ENCODE measurements around the gene WDR59.
"Not testable (repeated sequence)": the region's sequence is repeated elsewhere in the genome, so short reads cannot be mapped to it uniquely, and the experiment has no call there.

WDR59 gene

GRCh38 chr16:74846714-74847113 is 138.2 kb downstream of the WDR59 start:
- no peaks in the 10 kb centered on the region for H3K9me3 Mint-ChIP-seq
- no peak overlapping the region for H3K27ac Mint-ChIP-seq
- H3K36me3 Mint-ChIP-seq (ENCODE audit: low read depth): no peaks in the 10 kb centered on the region
- no peak for TF ChIP-seq CTCF (IDR thresholded peaks at IDR 0.05; ENCODE audit: unreplicated experiment in 3 of 3)
- H3K4me3 Mint-ChIP-seq: no peak overlapping the region
- no peaks in the 10 kb centered on the region for H3K4me1 Mint-ChIP-seq
- H3K27me3 Mint-ChIP-seq (ENCODE audit: low read depth): no peaks in the 10 kb centered on the region

- H3K4me1 Mint-ChIP-seq: no peaks in the 10 kb centered on the region
- no peaks in the 10 kb centered on the region for H3K36me3 Mint-ChIP-seq (ENCODE audit: low read depth)
- no peak overlapping the region for H3K27ac Mint-ChIP-seq
- H3K4me3 Mint-ChIP-seq: no peak overlapping the region
- no peak for TF ChIP-seq CTCF (IDR thresholded peaks at IDR 0.05; ENCODE audit: unreplicated experiment in 3 of 3)
- H3K9me3 Mint-ChIP-seq: no peaks in the 10 kb centered on the region
- H3K27me3 Mint-ChIP-seq (ENCODE audit: low read depth): no peaks in the 10 kb centered on the region
These were observed 140.6 kb downstream of the WDR59 start for GRCh38 chr16:74844041-74844980.

GRCh38 chr16:74843381-74844035 is 141.4 kb downstream of the WDR59 start:
- not testable (repeated sequence) for H3K27me3 Mint-ChIP-seq (ENCODE audit: low read depth); H3K9me3 Mint-ChIP-seq; H3K36me3 Mint-ChIP-seq (ENCODE audit: low read depth); H3K27ac Mint-ChIP-seq; H3K4me1 Mint-ChIP-seq; H3K4me3 Mint-ChIP-seq

DNA sequence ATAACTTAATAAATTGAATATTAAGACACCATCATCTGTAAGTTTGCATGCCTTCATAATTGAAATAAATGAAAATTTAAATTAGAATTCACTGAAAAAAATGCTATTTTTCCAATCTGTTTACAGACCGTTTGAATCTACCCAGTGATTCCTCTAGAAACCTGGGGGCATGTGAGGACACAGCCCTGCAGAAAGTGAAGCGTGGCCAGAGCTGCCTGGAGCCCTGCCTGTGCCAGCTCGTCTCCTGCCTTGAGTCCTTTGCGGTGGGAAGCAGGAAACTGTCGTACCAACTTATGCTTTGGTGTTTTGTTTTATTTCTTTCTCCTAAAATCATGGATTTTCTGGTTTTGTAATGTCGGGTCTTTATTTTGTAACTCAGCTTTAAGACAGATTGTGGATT is 142.5 kb downstream of the WDR59 start:
- Mint-ChIP-seq H3K4me1 (no peaks in the 10 kb centered on the region), H3K27ac (no peak overlapping the region), H3K9me3 (no peaks in the 10 kb centered on the region), H3K36me3 (ENCODE audit: low read depth) (no peaks in the 10 kb centered on the region), H3K4me3 (no peak overlapping the region), H3K27me3 (ENCODE audit: low read depth) (no peaks in the 10 kb centered on the region)
- TF ChIP-seq CTCF (IDR thresholded peaks at IDR 0.05; ENCODE audit: unreplicated experiment in 3 of 3): no peak

GRCh38 chr16:74841904-74842303 is 143.0 kb downstream of the WDR59 start:
- no peaks in the 10 kb centered on the region for H3K27me3 Mint-ChIP-seq (ENCODE audit: low read depth)
- TF ChIP-seq CTCF (IDR thresholded peaks at IDR 0.05; ENCODE audit: unreplicated experiment in 3 of 3): no peak
- H3K27ac Mint-ChIP-seq: no peak overlapping the region
- no peak overlapping the region for H3K4me3 Mint-ChIP-seq
- no peaks in the 10 kb centered on the region for H3K9me3 Mint-ChIP-seq
- no peaks in the 10 kb centered on the region for H3K36me3 Mint-ChIP-seq (ENCODE audit: low read depth)
- no peaks in the 10 kb centered on the region for H3K4me1 Mint-ChIP-seq

DNA sequence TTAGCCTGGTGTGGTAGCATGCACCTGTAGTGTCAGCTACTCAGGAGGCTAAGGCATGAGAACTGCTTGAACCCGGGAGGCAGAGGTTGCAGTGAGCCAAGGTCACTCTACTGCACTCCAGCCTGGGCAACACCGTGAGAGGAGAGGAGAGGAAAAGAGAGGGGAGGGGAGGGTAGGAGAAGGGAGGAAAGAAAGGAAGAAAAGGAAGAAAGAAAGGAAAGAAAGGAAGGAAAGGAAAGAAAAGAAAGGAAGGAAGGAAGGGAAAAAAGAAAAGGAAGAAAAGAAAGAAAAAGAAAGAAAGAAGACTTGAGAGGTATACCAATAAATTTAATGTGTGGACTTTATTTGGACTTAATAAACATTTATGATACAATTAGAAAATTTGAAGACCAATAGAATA is 143.5 kb downstream of the WDR59 start:
- H3K36me3 Mint-ChIP-seq (ENCODE audit: low read depth): no peaks in the 10 kb centered on the region
- H3K4me1 Mint-ChIP-seq: no peaks in the 10 kb centered on the region
- no peak overlapping the region for H3K27ac Mint-ChIP-seq
- no peaks in the 10 kb centered on the region for H3K9me3 Mint-ChIP-seq
- no peaks in the 10 kb centered on the region for H3K27me3 Mint-ChIP-seq (ENCODE audit: low read depth)
- TF ChIP-seq CTCF (IDR thresholded peaks at IDR 0.05; ENCODE audit: unreplicated experiment in 3 of 3): no peak
- H3K4me3 Mint-ChIP-seq: no peak overlapping the region
